GM23338 (cell line): ENCODE measurements around the gene LMBR1L. TPM values are rescaled to one million over a fixed set of nuclear protein-coding genes. Genes with fewer than 3 reads are reported as not detected.
A peak's percentile ranks its signal among the peaks of the same experiment; 100 is the strongest.

Experiments
- ATAC-seq: fragments of 200-7000 bp; cut with Tn5 transposase; 3 replicates; pipeline ENCODE4 v1.9.1; 2020
- DNase-seq: peaks from one replicate; pipeline ENCODE4 v3.0.0-alpha.2; 2015; ENCODE audit warnings: low spot score
- H2AFZ ChIP-seq: fragments of 200-600 bp; sonication (generic); 2 replicates; pipeline ENCODE4 v1.8.0; 2016; ENCODE audit warnings: antibody characterized with exemption, mild to moderate bottlenecking, moderate library complexity
- H3F3A ChIP-seq: fragments of 200-600 bp; sonication (generic); replicated peaks from 2 replicates; pipeline ENCODE4 v1.8.0; 2017; ENCODE audit warnings: antibody characterized with exemption, mixed run types, low read depth
- H3K27ac ChIP-seq: fragments of 200-600 bp; sonication (generic); 2 replicates; pipeline ENCODE4 v1.6.1; 2016; ENCODE audit warnings: low read depth
- H3K27me3 ChIP-seq: fragments of 200-600 bp; sonication (generic); 2 replicates; pipeline ENCODE4 v1.8.0; 2016; ENCODE audit warnings: mild to moderate bottlenecking, mixed run types, moderate library complexity; ENCODE audit not compliant: insufficient read depth
- H3K36me3 ChIP-seq: fragments of 200-600 bp; sonication (generic); 2 replicates; pipeline ENCODE4 v1.8.0; 2016; ENCODE audit warnings: mild to moderate bottlenecking; ENCODE audit not compliant: insufficient read depth
- H3K4me1 ChIP-seq: fragments of 200-600 bp; sonication (generic); 2 replicates; pipeline ENCODE4 v1.8.0; 2016; ENCODE audit warnings: mild to moderate bottlenecking, moderate library complexity; ENCODE audit not compliant: insufficient read depth
- H3K4me2 ChIP-seq: fragments of 200-600 bp; sonication (generic); 2 replicates; pipeline ENCODE4 v1.7.1; 2017; ENCODE audit warnings: mixed run types
- H3K4me3 ChIP-seq: fragments of 200-600 bp; sonication (generic); 2 replicates; pipeline ENCODE4 v1.6.1; 2016; ENCODE audit warnings: mixed run types
- H3K79me2 ChIP-seq: fragments of 200-600 bp; sonication (generic); replicated peaks from 2 replicates; pipeline ENCODE4 v1.8.0; 2017; ENCODE audit warnings: mild to moderate bottlenecking; ENCODE audit not compliant: insufficient read depth
- H3K9me2 ChIP-seq: fragments of 200-600 bp; sonication (generic); 2 replicates; pipeline ENCODE4 v1.8.0; 2017; ENCODE audit not compliant: insufficient read depth
- H4K20me1 ChIP-seq: fragments of 200-600 bp; sonication (generic); replicated peaks from 2 replicates; pipeline ENCODE4 v1.8.0; 2017; ENCODE audit warnings: mild to moderate bottlenecking; ENCODE audit not compliant: insufficient read depth
- H3K27ac Mint-ChIP-seq: 2 replicates; pipeline ENCODE4 v1.8.0; 2020; ENCODE audit warnings: inconsistent platforms, mild to moderate bottlenecking, moderate library complexity, mixed read lengths
- H3K27me3 Mint-ChIP-seq: 3 replicates; pipeline ENCODE4 v1.8.0; 2022; ENCODE audit warnings: low read depth, mild to moderate bottlenecking, moderate library complexity, mixed read lengths, inconsistent platforms; ENCODE audit not compliant: insufficient read depth, poor library complexity
- H3K36me3 Mint-ChIP-seq: 3 replicates; pipeline ENCODE4 v1.8.0; 2021; ENCODE audit warnings: low read depth, mild to moderate bottlenecking, inconsistent platforms, moderate library complexity, mixed read lengths
- H3K4me1 Mint-ChIP-seq: 3 replicates; pipeline ENCODE4 v1.8.0; 2020; ENCODE audit warnings: mild to moderate bottlenecking, inconsistent platforms, mixed read lengths
- H3K4me3 Mint-ChIP-seq: 3 replicates; pipeline ENCODE4 v1.8.0; 2021; ENCODE audit warnings: moderate library complexity, mild to moderate bottlenecking, inconsistent platforms, mixed read lengths
- H3K9me3 Mint-ChIP-seq: 3 replicates; pipeline ENCODE4 v1.8.0; 2020; ENCODE audit warnings: moderate library complexity, mild to moderate bottlenecking, inconsistent platforms, mixed read lengths
- CREB1 ChIP-seq: fragments of 250-450 bp; sonication (Bioruptor Pico); IDR thresholded peaks from 2 replicates; pipeline ENCODE4 v1.5.0; 2020; ENCODE audit warnings: low read depth, mild to moderate bottlenecking, moderate library complexity
- EZH2 ChIP-seq: fragments of 200-600 bp; sonication (generic); IDR thresholded peaks from one replicate; pipeline ENCODE4 v1.8.0; 2017; ENCODE audit warnings: antibody characterized with exemption, mild to moderate bottlenecking, low read depth; ENCODE audit not compliant: unreplicated experiment
- EZH2phosphoT487 ChIP-seq: fragments of 200-600 bp; sonication (generic); IDR thresholded peaks from one replicate; pipeline ENCODE4 v1.8.1; 2018; ENCODE audit warnings: antibody characterized with exemption; ENCODE audit not compliant: unreplicated experiment
- JUNB ChIP-seq: IDR thresholded peaks from one replicate; pipeline ENCODE4 v1.6.1; 2016; ENCODE audit warnings: antibody characterized with exemption; ENCODE audit not compliant: unreplicated experiment
- NANOG ChIP-seq: IDR thresholded peaks from 2 replicates; pipeline ENCODE4 v1.6.1; 2016; ENCODE audit warnings: antibody characterized with exemption, borderline replicate concordance
- POLR2AphosphoS5 ChIP-seq: IDR thresholded peaks from 2 replicates; pipeline ENCODE4 v1.6.1; 2016; ENCODE audit warnings: antibody characterized with exemption, low read depth
- STAT1 ChIP-seq: IDR thresholded peaks from one replicate; pipeline ENCODE4 v1.6.1; 2016; ENCODE audit warnings: antibody characterized with exemption; ENCODE audit not compliant: unreplicated experiment
- ZNF114 ChIP-seq: fragments of 250-450 bp; sonication (Bioruptor Pico); IDR thresholded peaks from 2 replicates; pipeline ENCODE4 v1.5.0; 2020; ENCODE audit warnings: mild to moderate bottlenecking, moderate library complexity
- ZNF331 ChIP-seq: fragments of 250-450 bp; sonication (Bioruptor Pico); IDR thresholded peaks from 2 replicates; pipeline ENCODE4 v1.5.0; 2020; ENCODE audit warnings: low read depth, mild to moderate bottlenecking, moderate library complexity
- polyA plus RNA-seq: library from polyadenylated mRNA; unstranded; fragments of >200 nt; fragmentation: Nextera tagmentation; extraction: Ambion mirVana; gene quantifications from 2 replicates; pipeline ENCODE4 v1.2.1, GENCODE V29; 2016
- total RNA-seq: library from RNA; depleted of rRNA; stranded (reverse); fragments of >200 nt; shearing (Covaris generic); gene quantifications from 2 replicates; pipeline ENCODE4 v1.2.3, GENCODE V29; 2014
- TF ChIP-seq, protein P1 (sequence below), 2 experiments: fragments of 200-600 bp in 1 of 2; sonication (generic) in 1 of 2; conservative IDR thresholded peaks; 2 replicates each; pipeline versions ENCODE4 v1.5.1 to v1.6.1; 2016 to 2017; ENCODE audit warnings: antibody characterized with exemption in 2 of 2, low read depth in 2 of 2, mild to moderate bottlenecking in 2 of 2, moderate library complexity in 1 of 2
- TF ChIP-seq, protein P2 (sequence below): IDR thresholded peaks from 2 replicates; pipeline ENCODE4 v1.6.1; 2016; ENCODE audit warnings: antibody characterized with exemption
- TF ChIP-seq, protein P3 (sequence below): IDR thresholded peaks from one replicate; pipeline ENCODE4 v1.6.1; 2018; ENCODE audit warnings: antibody characterized with exemption; ENCODE audit not compliant: unreplicated experiment
- TF ChIP-seq, protein P4 (sequence below): fragments of 250-450 bp; sonication (Bioruptor Pico); IDR thresholded peaks from 2 replicates; pipeline ENCODE4 v1.5.0; 2020; ENCODE audit warnings: mild to moderate bottlenecking, moderate library complexity

LMBR1L gene
- total and polyA plus RNA-seq, 2 experiments from 2014 or later = 19.8 to 57.0 TPM

- H3F3A ChIP-seq = peaks cover 15% of the 10 kb centered on the region; the same call in 1 of the 2 replicates
- H3K27ac ChIP-seq = no peak overlapping the region
- peak overlapping the region; percentile 94 for H3K4me2 ChIP-seq
- Mint-ChIP-seq H3K4me1 (peaks cover 53% of the 10 kb centered on the region), H3K4me3 (peak overlapping the region; percentile 59), H3K27ac (no peak overlapping the region), H3K36me3 (peaks cover 10% of the 10 kb centered on the region; the same call in 2 of the 3 replicates), H3K27me3 (peaks cover 73% of the 10 kb centered on the region), H3K9me3 (no peaks in the 10 kb centered on the region)
- peak overlapping the region; percentile 59 for H2AFZ ChIP-seq
- no peaks in the 10 kb centered on the region for H3K36me3 ChIP-seq
- DNase-seq (peak; percentile 38), ATAC-seq (peak; percentile 1; the same call in 1 of the 3 replicates)
- TF ChIP-seq EZH2 (no peak), POLR2AphosphoS5 (no peak), STAT1 (no peak), NANOG (no peak), CREB1 (CRISPR knock-in tag) (no peak), EZH2phosphoT487 (no peak), ZNF331 (no peak), ZNF114 (no peak), JUNB (no peak)
- TF ChIP-seq, protein P1, sequence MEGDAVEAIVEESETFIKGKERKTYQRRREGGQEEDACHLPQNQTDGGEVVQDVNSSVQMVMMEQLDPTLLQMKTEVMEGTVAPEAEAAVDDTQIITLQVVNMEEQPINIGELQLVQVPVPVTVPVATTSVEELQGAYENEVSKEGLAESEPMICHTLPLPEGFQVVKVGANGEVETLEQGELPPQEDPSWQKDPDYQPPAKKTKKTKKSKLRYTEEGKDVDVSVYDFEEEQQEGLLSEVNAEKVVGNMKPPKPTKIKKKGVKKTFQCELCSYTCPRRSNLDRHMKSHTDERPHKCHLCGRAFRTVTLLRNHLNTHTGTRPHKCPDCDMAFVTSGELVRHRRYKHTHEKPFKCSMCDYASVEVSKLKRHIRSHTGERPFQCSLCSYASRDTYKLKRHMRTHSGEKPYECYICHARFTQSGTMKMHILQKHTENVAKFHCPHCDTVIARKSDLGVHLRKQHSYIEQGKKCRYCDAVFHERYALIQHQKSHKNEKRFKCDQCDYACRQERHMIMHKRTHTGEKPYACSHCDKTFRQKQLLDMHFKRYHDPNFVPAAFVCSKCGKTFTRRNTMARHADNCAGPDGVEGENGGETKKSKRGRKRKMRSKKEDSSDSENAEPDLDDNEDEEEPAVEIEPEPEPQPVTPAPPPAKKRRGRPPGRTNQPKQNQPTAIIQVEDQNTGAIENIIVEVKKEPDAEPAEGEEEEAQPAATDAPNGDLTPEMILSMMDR (conservative IDR thresholded peaks at IDR 0.05; ENCODE audit: low read depth in 2 of 2) = no peak
- TF ChIP-seq, protein P2, sequence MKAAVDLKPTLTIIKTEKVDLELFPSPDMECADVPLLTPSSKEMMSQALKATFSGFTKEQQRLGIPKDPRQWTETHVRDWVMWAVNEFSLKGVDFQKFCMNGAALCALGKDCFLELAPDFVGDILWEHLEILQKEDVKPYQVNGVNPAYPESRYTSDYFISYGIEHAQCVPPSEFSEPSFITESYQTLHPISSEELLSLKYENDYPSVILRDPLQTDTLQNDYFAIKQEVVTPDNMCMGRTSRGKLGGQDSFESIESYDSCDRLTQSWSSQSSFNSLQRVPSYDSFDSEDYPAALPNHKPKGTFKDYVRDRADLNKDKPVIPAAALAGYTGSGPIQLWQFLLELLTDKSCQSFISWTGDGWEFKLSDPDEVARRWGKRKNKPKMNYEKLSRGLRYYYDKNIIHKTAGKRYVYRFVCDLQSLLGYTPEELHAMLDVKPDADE = no peak
- TF ChIP-seq, protein P3, sequence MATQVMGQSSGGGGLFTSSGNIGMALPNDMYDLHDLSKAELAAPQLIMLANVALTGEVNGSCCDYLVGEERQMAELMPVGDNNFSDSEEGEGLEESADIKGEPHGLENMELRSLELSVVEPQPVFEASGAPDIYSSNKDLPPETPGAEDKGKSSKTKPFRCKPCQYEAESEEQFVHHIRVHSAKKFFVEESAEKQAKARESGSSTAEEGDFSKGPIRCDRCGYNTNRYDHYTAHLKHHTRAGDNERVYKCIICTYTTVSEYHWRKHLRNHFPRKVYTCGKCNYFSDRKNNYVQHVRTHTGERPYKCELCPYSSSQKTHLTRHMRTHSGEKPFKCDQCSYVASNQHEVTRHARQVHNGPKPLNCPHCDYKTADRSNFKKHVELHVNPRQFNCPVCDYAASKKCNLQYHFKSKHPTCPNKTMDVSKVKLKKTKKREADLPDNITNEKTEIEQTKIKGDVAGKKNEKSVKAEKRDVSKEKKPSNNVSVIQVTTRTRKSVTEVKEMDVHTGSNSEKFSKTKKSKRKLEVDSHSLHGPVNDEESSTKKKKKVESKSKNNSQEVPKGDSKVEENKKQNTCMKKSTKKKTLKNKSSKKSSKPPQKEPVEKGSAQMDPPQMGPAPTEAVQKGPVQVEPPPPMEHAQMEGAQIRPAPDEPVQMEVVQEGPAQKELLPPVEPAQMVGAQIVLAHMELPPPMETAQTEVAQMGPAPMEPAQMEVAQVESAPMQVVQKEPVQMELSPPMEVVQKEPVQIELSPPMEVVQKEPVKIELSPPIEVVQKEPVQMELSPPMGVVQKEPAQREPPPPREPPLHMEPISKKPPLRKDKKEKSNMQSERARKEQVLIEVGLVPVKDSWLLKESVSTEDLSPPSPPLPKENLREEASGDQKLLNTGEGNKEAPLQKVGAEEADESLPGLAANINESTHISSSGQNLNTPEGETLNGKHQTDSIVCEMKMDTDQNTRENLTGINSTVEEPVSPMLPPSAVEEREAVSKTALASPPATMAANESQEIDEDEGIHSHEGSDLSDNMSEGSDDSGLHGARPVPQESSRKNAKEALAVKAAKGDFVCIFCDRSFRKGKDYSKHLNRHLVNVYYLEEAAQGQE = no peak
- TF ChIP-seq, protein P4, sequence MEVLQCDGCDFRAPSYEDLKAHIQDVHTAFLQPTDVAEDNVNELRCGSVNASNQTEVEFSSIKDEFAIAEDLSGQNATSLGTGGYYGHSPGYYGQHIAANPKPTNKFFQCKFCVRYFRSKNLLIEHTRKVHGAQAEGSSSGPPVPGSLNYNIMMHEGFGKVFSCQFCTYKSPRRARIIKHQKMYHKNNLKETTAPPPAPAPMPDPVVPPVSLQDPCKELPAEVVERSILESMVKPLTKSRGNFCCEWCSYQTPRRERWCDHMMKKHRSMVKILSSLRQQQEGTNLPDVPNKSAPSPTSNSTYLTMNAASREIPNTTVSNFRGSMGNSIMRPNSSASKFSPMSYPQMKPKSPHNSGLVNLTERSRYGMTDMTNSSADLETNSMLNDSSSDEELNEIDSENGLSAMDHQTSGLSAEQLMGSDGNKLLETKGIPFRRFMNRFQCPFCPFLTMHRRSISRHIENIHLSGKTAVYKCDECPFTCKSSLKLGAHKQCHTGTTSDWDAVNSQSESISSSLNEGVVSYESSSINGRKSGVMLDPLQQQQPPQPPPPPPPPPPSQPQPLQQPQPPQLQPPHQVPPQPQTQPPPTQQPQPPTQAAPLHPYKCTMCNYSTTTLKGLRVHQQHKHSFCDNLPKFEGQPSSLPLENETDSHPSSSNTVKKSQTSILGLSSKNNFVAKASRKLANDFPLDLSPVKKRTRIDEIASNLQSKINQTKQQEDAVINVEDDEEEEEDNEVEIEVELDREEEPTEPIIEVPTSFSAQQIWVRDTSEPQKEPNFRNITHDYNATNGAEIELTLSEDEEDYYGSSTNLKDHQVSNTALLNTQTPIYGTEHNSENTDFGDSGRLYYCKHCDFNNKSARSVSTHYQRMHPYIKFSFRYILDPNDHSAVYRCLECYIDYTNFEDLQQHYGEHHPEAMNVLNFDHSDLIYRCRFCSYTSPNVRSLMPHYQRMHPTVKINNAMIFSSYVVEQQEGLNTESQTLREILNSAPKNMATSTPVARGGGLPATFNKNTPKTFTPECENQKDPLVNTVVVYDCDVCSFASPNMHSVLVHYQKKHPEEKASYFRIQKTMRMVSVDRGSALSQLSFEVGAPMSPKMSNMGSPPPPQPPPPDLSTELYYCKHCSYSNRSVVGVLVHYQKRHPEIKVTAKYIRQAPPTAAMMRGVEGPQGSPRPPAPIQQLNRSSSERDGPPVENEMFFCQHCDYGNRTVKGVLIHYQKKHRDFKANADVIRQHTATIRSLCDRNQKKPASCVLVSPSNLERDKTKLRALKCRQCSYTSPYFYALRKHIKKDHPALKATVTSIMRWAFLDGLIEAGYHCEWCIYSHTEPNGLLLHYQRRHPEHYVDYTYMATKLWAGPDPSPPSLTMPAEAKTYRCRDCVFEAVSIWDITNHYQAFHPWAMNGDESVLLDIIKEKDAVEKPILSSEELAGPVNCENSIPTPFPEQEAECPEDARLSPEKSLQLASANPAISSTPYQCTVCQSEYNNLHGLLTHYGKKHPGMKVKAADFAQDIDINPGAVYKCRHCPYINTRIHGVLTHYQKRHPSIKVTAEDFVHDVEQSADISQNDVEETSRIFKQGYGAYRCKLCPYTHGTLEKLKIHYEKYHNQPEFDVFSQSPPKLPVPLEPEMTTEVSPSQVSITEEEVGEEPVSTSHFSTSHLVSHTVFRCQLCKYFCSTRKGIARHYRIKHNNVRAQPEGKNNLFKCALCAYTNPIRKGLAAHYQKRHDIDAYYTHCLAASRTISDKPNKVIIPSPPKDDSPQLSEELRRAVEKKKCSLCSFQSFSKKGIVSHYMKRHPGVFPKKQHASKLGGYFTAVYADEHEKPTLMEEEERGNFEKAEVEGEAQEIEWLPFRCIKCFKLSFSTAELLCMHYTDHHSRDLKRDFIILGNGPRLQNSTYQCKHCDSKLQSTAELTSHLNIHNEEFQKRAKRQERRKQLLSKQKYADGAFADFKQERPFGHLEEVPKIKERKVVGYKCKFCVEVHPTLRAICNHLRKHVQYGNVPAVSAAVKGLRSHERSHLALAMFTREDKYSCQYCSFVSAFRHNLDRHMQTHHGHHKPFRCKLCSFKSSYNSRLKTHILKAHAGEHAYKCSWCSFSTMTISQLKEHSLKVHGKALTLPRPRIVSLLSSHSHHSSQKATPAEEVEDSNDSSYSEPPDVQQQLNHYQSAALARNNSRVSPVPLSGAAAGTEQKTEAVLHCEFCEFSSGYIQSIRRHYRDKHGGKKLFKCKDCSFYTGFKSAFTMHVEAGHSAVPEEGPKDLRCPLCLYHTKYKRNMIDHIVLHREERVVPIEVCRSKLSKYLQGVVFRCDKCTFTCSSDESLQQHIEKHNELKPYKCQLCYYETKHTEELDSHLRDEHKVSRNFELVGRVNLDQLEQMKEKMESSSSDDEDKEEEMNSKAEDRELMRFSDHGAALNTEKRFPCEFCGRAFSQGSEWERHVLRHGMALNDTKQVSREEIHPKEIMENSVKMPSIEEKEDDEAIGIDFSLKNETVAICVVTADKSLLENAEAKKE = no peak
- peaks cover 47% of the 10 kb centered on the region for H3K4me1 ChIP-seq
- peaks cover 77% of the 10 kb centered on the region for H3K27me3 ChIP-seq
- H3K4me3 ChIP-seq = peak overlapping the region; percentile 58
- H4K20me1 ChIP-seq = peaks cover 14% of the 10 kb centered on the region
- no peaks in the 10 kb centered on the region for H3K79me2 ChIP-seq
- H3K9me2 ChIP-seq = no peaks in the 10 kb centered on the region
These were observed 16.9 kb downstream of the LMBR1L start for GRCh38 chr12:49093792-49094159.
